Glutamatergic neuron (in vitro differentiated cells): Measurements from ENCODE around the gene ELANE. TPM values are rescaled to one million over a fixed set of nuclear protein-coding genes. Genes with fewer than 3 reads are reported as not detected.

ENCODE experiments used
- DNase-seq: peaks from one replicate; pipeline ENCODE4 v3.0.0; 2022
- H3K27ac Mint-ChIP-seq: one replicate; pipeline ENCODE4 v1.8.0; 2020; ENCODE audit warnings: mild to moderate bottlenecking, mixed read lengths, inconsistent platforms; ENCODE audit not compliant: unreplicated experiment
- H3K27me3 Mint-ChIP-seq: one replicate; pipeline ENCODE4 v1.8.0; 2020; ENCODE audit warnings: mild to moderate bottlenecking, moderate library complexity, mixed read lengths, inconsistent platforms; ENCODE audit not compliant: unreplicated experiment
- H3K36me3 Mint-ChIP-seq: one replicate; pipeline ENCODE4 v1.8.0; 2020; ENCODE audit warnings: mild to moderate bottlenecking, mixed read lengths, inconsistent platforms; ENCODE audit not compliant: unreplicated experiment
- H3K4me1 Mint-ChIP-seq: one replicate; pipeline ENCODE4 v1.8.0; 2020; ENCODE audit warnings: mild to moderate bottlenecking, low read depth, mixed read lengths, inconsistent platforms; ENCODE audit not compliant: unreplicated experiment
- H3K4me3 Mint-ChIP-seq: one replicate; pipeline ENCODE4 v1.8.0; 2020; ENCODE audit warnings: mild to moderate bottlenecking, mixed read lengths, inconsistent platforms; ENCODE audit not compliant: unreplicated experiment
- H3K9me3 Mint-ChIP-seq: one replicate; pipeline ENCODE4 v1.8.0; 2020; ENCODE audit warnings: mild to moderate bottlenecking, moderate library complexity, mixed read lengths, inconsistent platforms; ENCODE audit not compliant: unreplicated experiment
- CTCF ChIP-seq: fragments of 200-600 bp; sonication (generic); IDR thresholded peaks from one replicate; pipeline ENCODE4 v1.5.0; 2021; ENCODE audit not compliant: partially characterized antibody, unreplicated experiment
- total RNA-seq: library from RNA; stranded (reverse); fragmentation: NEBNext Ultra II Directional; extraction: Animal tissue kit (Norgen Biotek cat#: 25700); gene quantifications from one replicate; pipeline ENCODE4 v1.2.1, GENCODE V29; 2021; ENCODE audit not compliant: unreplicated experiment

ELANE gene
- total RNA-seq, 1 donor from 2014 or later: not detected

DNA sequence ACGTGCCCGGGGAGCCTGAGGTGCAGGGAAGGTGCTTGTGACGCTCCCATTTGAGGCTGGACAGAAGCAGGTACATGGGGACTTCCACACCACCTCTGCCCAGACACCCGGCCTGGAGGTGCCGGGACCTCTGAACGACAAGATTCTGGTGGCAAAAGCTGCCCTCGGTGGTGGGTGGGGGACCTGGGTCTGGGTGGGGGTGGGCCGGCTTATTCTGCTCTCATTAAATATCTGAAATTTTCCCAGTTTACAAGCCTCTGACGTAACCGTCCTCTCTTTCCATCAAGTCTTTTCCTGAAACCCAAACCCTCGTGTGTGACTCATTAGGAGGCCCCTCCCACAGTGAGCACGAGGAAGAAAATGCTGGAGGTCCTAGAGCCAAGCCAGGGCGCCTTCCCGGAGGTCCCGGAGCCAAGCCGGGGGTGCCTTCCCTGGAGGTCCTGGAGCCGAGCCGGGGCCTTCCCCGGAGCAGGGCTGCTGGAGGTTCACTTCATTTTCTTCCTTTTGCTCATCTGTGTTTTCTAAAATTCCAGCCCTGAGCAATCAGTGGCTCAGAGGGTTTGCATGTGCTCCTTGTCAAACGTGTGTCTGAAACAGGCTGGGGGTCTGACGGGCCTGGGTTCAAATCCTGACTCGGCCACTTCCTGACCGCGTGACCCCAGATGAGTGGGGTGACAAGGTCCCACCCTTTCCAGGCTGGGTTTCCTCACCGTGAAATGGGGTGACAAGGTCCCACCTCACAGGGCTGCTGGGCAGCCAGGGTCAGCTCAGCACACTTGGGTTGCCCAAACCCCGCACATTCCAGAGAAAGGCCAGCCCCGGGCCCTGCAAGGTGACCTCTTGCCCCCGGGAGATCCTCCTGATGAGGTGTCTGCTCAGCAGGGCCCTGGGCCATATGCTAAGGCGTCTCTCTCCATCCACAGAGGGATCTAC is 17.4 kb downstream of the ELANE start:
- Mint-ChIP-seq H3K4me1 (peaks cover 6% of the 10 kb centered on the region), H3K36me3 (peaks cover 5% of the 10 kb centered on the region), H3K27me3 (peaks cover 10% of the 10 kb centered on the region), H3K9me3 (peaks cover 11% of the 10 kb centered on the region), H3K27ac (no peak overlapping the region), H3K4me3 (peak overlapping the region; percentile 38)
- DNase-seq: no peak
- no peak for TF ChIP-seq CTCF

DNA sequence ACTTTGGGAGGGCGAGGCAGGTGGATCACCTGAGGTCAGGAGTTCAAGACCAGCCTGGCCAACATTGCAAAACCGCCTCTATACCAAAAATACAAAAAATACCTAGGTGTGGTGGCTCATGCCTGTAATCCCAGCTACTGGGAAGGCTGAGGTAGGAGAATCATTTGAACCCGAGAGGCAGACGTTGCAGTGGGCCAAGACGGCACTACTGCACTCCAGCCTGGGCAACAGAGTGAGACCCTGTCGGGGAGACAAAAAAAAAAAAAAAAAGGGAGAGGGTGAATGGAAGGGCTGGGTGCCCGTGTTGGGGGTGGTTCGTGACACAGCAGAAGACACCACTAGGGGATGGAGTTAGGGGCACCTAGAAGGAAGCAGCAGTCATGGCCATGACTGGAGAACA is 18.2 kb downstream of the ELANE start:
- DNase-seq: no peak
- no peak overlapping the region for H3K4me3 Mint-ChIP-seq
- peaks cover 6% of the 10 kb centered on the region for H3K4me1 Mint-ChIP-seq
- H3K9me3 Mint-ChIP-seq: peaks cover 10% of the 10 kb centered on the region
- peaks cover 5% of the 10 kb centered on the region for H3K36me3 Mint-ChIP-seq
- peaks cover 8% of the 10 kb centered on the region for H3K27me3 Mint-ChIP-seq
- no peak for TF ChIP-seq CTCF
- no peak overlapping the region for H3K27ac Mint-ChIP-seq

DNA sequence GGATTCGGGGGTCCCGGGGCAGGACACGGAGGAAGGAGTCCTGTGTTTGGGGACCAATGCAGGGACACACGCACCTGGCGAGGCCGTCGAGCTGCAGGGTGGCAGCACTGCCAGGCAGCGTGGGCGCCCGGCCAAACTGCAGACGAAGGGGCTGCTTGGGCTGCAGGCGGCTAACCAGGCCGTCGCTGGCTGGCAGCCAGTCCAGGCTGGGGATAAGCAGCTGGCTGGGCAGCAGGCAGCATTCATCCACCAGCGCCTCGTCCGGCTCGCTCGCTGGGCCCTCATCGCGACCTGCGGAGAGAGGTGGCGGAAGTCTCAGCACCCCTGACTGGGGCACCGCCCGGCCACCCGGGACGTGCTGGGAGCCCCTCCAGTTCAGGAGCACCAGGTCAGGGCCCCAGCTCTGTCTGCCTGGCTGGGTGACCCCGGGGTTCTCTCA is 18.9 kb downstream of the ELANE start:
- no peak for DNase-seq
- TF ChIP-seq CTCF: no peak
- Mint-ChIP-seq H3K36me3 (peaks cover 5% of the 10 kb centered on the region), H3K27ac (no peak overlapping the region), H3K9me3 (peaks cover 12% of the 10 kb centered on the region), H3K27me3 (peaks cover 5% of the 10 kb centered on the region), H3K4me3 (no peak overlapping the region), H3K4me1 (peaks cover 6% of the 10 kb centered on the region)

- H3K36me3 Mint-ChIP-seq: peaks cover 5% of the 10 kb centered on the region
- no peak overlapping the region for H3K4me3 Mint-ChIP-seq
- peak; percentile 53 for DNase-seq
- peaks cover 12% of the 10 kb centered on the region for H3K9me3 Mint-ChIP-seq
- H3K27me3 Mint-ChIP-seq: peaks cover 5% of the 10 kb centered on the region
- no peak for TF ChIP-seq CTCF
- no peak overlapping the region for H3K27ac Mint-ChIP-seq
- peaks cover 6% of the 10 kb centered on the region for H3K4me1 Mint-ChIP-seq
Measured at GRCh38 chr19:871446-872265, 19.6 kb downstream of the ELANE start.
